Adrenal gland (tissue), 5 donors: ENCODE data around the gene ZKSCAN3.

ENCODE experiments used
- CTCF ChIP-seq, 6 experiments: fragments of 450-650 bp in 4 of 6; fragments of 200-600 bp in 2 of 6; sonication (generic) in 1 of 6; IDR thresholded peaks; 1 replicate in 5 of 6; 2 replicates in 1 of 6; pipeline versions ENCODE4 v1.5.1 to v1.8.0; 2016 to 2021; ENCODE audit warnings: antibody characterized with exemption in 6 of 6, mild to moderate bottlenecking in 2 of 6, moderate library complexity in 1 of 6
- POLR2A ChIP-seq, 2 donors: fragments of 450-650 bp; IDR thresholded peaks; one replicate each; pipeline ENCODE4 v1.6.1; 2017; ENCODE audit warnings: antibody characterized with exemption in 2 of 2, mild to moderate bottlenecking in 2 of 2, moderate library complexity in 1 of 2
- donor health status: DM: no; HTN: no; CAD: no.

GRCh38 chr6:28408076-28408802 lies 58.5 kb downstream of the ZKSCAN3 start:
- TF ChIP-seq CTCF (IDR thresholded peaks at IDR 0.05): no peak
- no peak for TF ChIP-seq POLR2A (IDR thresholded peaks at IDR 0.05)
